Hematopoietic multipotent progenitor cell treated with erythropoietin and hydrocortisone succinate and interleukin-3 and kit ligand, for 6 days (in vitro differentiated cells): Measurements from ENCODE around the gene GRPR.

ENCODE experiments used
- DNase-seq: peaks from one replicate; pipeline ENCODE4 v3.0.0-alpha.2; 2015

The GRPR gene

GRCh38 chrX:16123222-16123786 is at the start of gene GRPR:
GRPR (plus strand) TSS chrX:16123565; CDS start chrX:16123954, 389 bp downstream.
- DNase-seq, result peak; percentile 83

GRCh38 chrX:16075087-16075486 is 48.3 kb upstream of the GRPR start:
- no peak for DNase-seq

- DNase-seq, result no peak
Measured at GRCh38 chrX:16076834-16077233, 46.5 kb upstream of the GRPR start.

GRCh38 chrX:16077811-16078210 is 45.6 kb upstream of the GRPR start:
- no peak for DNase-seq

- DNase-seq, result no peak
Measured at GRCh38 chrX:16081357-16081756, 42.0 kb upstream of the GRPR start.

- DNase-seq, result no peak
Measured at GRCh38 chrX:16082470-16083085, 40.8 kb upstream of the GRPR start.

GRCh38 chrX:16087076-16087475 is 36.3 kb upstream of the GRPR start:
- DNase-seq, result no peak

GRCh38 chrX:16089086-16089485 is 34.3 kb upstream of the GRPR start:
- no peak for DNase-seq

- no peak for DNase-seq
Measured at GRCh38 chrX:16096141-16096540, 27.2 kb upstream of the GRPR start.

GRCh38 chrX:16100673-16101072 is 22.7 kb upstream of the GRPR start:
- DNase-seq, result no peak

- peak; percentile 5 for DNase-seq
Measured at GRCh38 chrX:16101581-16101980, 21.8 kb upstream of the GRPR start.

- DNase-seq, result no peak
Measured at GRCh38 chrX:16103625-16104024, 19.7 kb upstream of the GRPR start.

GRCh38 chrX:16112428-16112827 is 10.9 kb upstream of the GRPR start:
- no peak for DNase-seq

- peak; percentile 22 for DNase-seq
Measured at GRCh38 chrX:16113978-16114565, 9.3 kb upstream of the GRPR start.

GRCh38 chrX:16114611-16115010 is 8.8 kb upstream of the GRPR start:
- DNase-seq, result no peak

- peak; percentile 7 for DNase-seq
Measured at GRCh38 chrX:16119353-16120220, 3.8 kb upstream of the GRPR start.

- peak; percentile 16 for DNase-seq
Measured at GRCh38 chrX:16120431-16120830, 2.9 kb upstream of the GRPR start.

GRCh38 chrX:16124201-16124600 is 836 bp downstream of the GRPR start:
- no peak for DNase-seq

- no peak for DNase-seq
Measured at GRCh38 chrX:16125520-16126149, 2.3 kb downstream of the GRPR start.

GRCh38 chrX:16130707-16131106 is 7.3 kb downstream of the GRPR start:
- DNase-seq, result no peak

- DNase-seq, result no peak
Measured at GRCh38 chrX:16134936-16135335, 11.6 kb downstream of the GRPR start.

GRCh38 chrX:16136080-16136479 is 12.7 kb downstream of the GRPR start:
- no peak for DNase-seq

- DNase-seq, result no peak
Measured at GRCh38 chrX:16137416-16138107, 14.2 kb downstream of the GRPR start.
